NCI-H82 treated with DMSO at 0.1 percent for 48 hours (cell line): ENCODE data around the gene ACSS2.

Source experiments
- DNase-seq: peaks from one replicate; lab custom pipeline; 2025; ENCODE audit not compliant: unreplicated experiment; lab: John Stamatoyannopoulos, UW

Gene ACSS2

GRCh38 chr20:34876406-34877282 lies at the start of gene ACSS2:
Gene ACSS2, plus strand, starts transcription at chr20:34876612. Its CDS starts 34 bp downstream, at chr20:34876646.
- no peak for DNase-seq

GRCh38 chr20:34829191-34829590 lies 47.2 kb upstream of the ACSS2 start:
- no peak for DNase-seq

- no peak for DNase-seq
Observed at GRCh38 chr20:34831936-34832335, 44.5 kb upstream of the ACSS2 start.

- no peak for DNase-seq
Observed at GRCh38 chr20:34834459-34834893, 41.9 kb upstream of the ACSS2 start.

GRCh38 chr20:34842143-34842542 lies 34.3 kb upstream of the ACSS2 start:
- no peak for DNase-seq

GRCh38 chr20:34843421-34843820 lies 33.0 kb upstream of the ACSS2 start:
- no peak for DNase-seq

GRCh38 chr20:34848597-34848996 lies 27.8 kb upstream of the ACSS2 start:
- DNase-seq: no peak

- DNase-seq: no peak
Observed at GRCh38 chr20:34849778-34850177, 26.6 kb upstream of the ACSS2 start.

GRCh38 chr20:34850969-34851368 lies 25.4 kb upstream of the ACSS2 start:
- DNase-seq: no peak

GRCh38 chr20:34852298-34852697 lies 24.1 kb upstream of the ACSS2 start:
- DNase-seq: no peak

- DNase-seq: no peak
Observed at GRCh38 chr20:34859367-34859766, 17.0 kb upstream of the ACSS2 start.

GRCh38 chr20:34859826-34860545 lies 16.4 kb upstream of the ACSS2 start:
- no peak for DNase-seq

- peak; percentile 9 for DNase-seq
Observed at GRCh38 chr20:34861386-34862084, 14.9 kb upstream of the ACSS2 start.

- DNase-seq: no peak
Observed at GRCh38 chr20:34862724-34863123, 13.7 kb upstream of the ACSS2 start.

- DNase-seq: no peak
Observed at GRCh38 chr20:34863421-34863965, 12.9 kb upstream of the ACSS2 start.

- no peak for DNase-seq
Observed at GRCh38 chr20:34864216-34864615, 12.2 kb upstream of the ACSS2 start.

- DNase-seq: no peak
Observed at GRCh38 chr20:34871320-34871926, 5.0 kb upstream of the ACSS2 start.

GRCh38 chr20:34871966-34872621 lies 4.3 kb upstream of the ACSS2 start:
- peak; percentile 17 for DNase-seq

GRCh38 chr20:34872622-34873224 lies 3.7 kb upstream of the ACSS2 start, which contains the start of gene GGT7:
Gene GGT7, minus strand, starts transcription at chr20:34872856. Its CDS starts 41 bp downstream, at chr20:34872815.
- peak; percentile 59 for DNase-seq

GRCh38 chr20:34873583-34874093 lies 2.8 kb upstream of the ACSS2 start:
- DNase-seq: no peak
